ENCODE measurements around the gene NAPB.
A peak's percentile ranks its signal among the peaks of the same experiment; 100 is the strongest.

Gene NAPB

GRCh38 chr20:23361476-23362391, 59.6 kb downstream of the NAPB start, which contains the start of gene GZF1:
Gene GZF1, plus strand, starts transcription at chr20:23362182. Its CDS starts 2,202 bp downstream, at chr20:23364384.
- TF ChIP-seq CTCF (IDR thresholded peaks at IDR 0.05; ENCODE audit: control extremely low read depth, extremely low read depth, low read depth, missing control alignments) = no peak
- POLR2A ChIA-PET = interaction anchor here (2.1 kb wide), 1 partner anchor 11 kb away, joined by 12 read pairs; the partner anchor contains the start of gene NXT1
- CTCF ChIA-PET = interaction anchor here (4.7 kb wide), 1 partner anchor 12 kb away, joined by 32 read pairs; the partner anchor contains the start of gene NXT1
- DNase-seq (ENCODE audit: extremely low spot score) = peak; percentile 96

GRCh38 chr20:23361119-23361475, 60.2 kb downstream of the NAPB start:
- no peak for TF ChIP-seq CTCF (IDR thresholded peaks at IDR 0.05; ENCODE audit: control extremely low read depth, extremely low read depth, low read depth, missing control alignments)
- ChIA-PET POLR2A (interaction anchor here (2.1 kb wide), 1 partner anchor 11 kb away, joined by 12 read pairs; the partner anchor contains the start of gene NXT1), CTCF (interaction anchor here (4.7 kb wide), 1 partner anchor 11 kb away, joined by 32 read pairs; the partner anchor contains the start of gene NXT1)
- DNase-seq (ENCODE audit: extremely low spot score) = no peak

GRCh38 chr20:23360531-23360930, 60.8 kb downstream of the NAPB start:
- TF ChIP-seq CTCF (IDR thresholded peaks at IDR 0.05; ENCODE audit: control extremely low read depth, extremely low read depth, low read depth, missing control alignments) = no peak
- CTCF ChIA-PET = interaction anchor here (4.7 kb wide), 1 partner anchor 11 kb away, joined by 32 read pairs; the partner anchor contains the start of gene NXT1
- DNase-seq (ENCODE audit: extremely low spot score) = no peak
- POLR2A ChIA-PET = interaction anchor here (2.1 kb wide), 1 partner anchor 10 kb away, joined by 12 read pairs; the partner anchor contains the start of gene NXT1

GRCh38 chr20:23358923-23359593, 62.2 kb downstream of the NAPB start:
- no peak for DNase-seq (ENCODE audit: extremely low spot score)
- no peak for TF ChIP-seq CTCF (IDR thresholded peaks at IDR 0.05; ENCODE audit: control extremely low read depth, extremely low read depth, low read depth, missing control alignments)
- ChIA-PET POLR2A (interaction anchor here (2.0 kb wide), 1 partner anchor 9 kb away, joined by 25 read pairs; the partner anchor contains the start of gene NXT1), CTCF (interaction anchor here (1.5 to 4.7 kb wide), 4 partner anchors 9 to 62 kb away, joined by 3 to 32 read pairs (median 11); partner anchors contain the start of genes NAPB and NXT1)

- no peak for DNase-seq (ENCODE audit: extremely low spot score)
- ChIA-PET POLR2A (interaction anchor here (0.7 to 2.0 kb wide), 2 partner anchors 8 to 12 kb away, joined by 4 to 25 read pairs; partner anchors contain the start of gene NXT1), CTCF (interaction anchor here (1.1 to 4.7 kb wide), 6 partner anchors 8 to 212 kb away, joined by 3 to 32 read pairs (median 7); partner anchors contain the start of genes NAPB and NXT1)
- TF ChIP-seq CTCF (IDR thresholded peaks at IDR 0.05; ENCODE audit: control extremely low read depth, extremely low read depth, low read depth, missing control alignments) = no peak
Observed at GRCh38 chr20:23358563-23358906, 62.8 kb downstream of the NAPB start.

Data from GM10248 (cell line).